Breast epithelium (tissue), 3 donors: ENCODE measurements around the gene MBNL3.

Experiments
- CTCF ChIP-seq, 3 donors: fragments of 450-650 bp; IDR thresholded peaks; one replicate each; pipeline ENCODE4 v1.5.1; 2016 to 2017; ENCODE audit warnings: antibody characterized with exemption in 3 of 3, mild to moderate bottlenecking in 3 of 3, moderate library complexity in 3 of 3
- POLR2A ChIP-seq: fragments of 450-650 bp; IDR thresholded peaks from one replicate; pipeline ENCODE4 v1.6.1; 2016; ENCODE audit warnings: antibody characterized with exemption, mild to moderate bottlenecking, moderate library complexity
- POLR2AphosphoS5 ChIP-seq, 3 donors: sonication (generic); formaldehyde crosslinking; IDR thresholded peaks; one replicate each; pipeline ENCODE4 v1.6.1; 2017; ENCODE audit warnings: antibody characterized with exemption in 3 of 3

- TF ChIP-seq CTCF (IDR thresholded peaks at IDR 0.05) (no peak), POLR2A (no peak), POLR2AphosphoS5 (IDR thresholded peaks at IDR 0.05) (no peak)
Observed at GRCh38 chrX:132467989-132468388, 20.8 kb downstream of the MBNL3 start.
